H1 (cell line): ENCODE data around the gene COMMD8. TPM values are rescaled to one million over a fixed set of nuclear protein-coding genes. Genes with fewer than 3 reads are reported as not detected.

Experiments used
- CBX8 ChIP-seq: fragments of 300-800, 300-1000 bp; sonication (generic); IDR thresholded peaks from 2 replicates; pipeline ENCODE4 v1.7.1; 2016; ENCODE audit warnings: low read depth, low read length, borderline replicate concordance
- JUN ChIP-seq: IDR thresholded peaks from 2 replicates; pipeline ENCODE4 v1.6.1; 2011; ENCODE audit warnings: low read depth, mild to moderate bottlenecking, improper control_type of control experiment, low read length
- NANOG ChIP-seq: IDR thresholded peaks from 2 replicates; pipeline ENCODE4 v1.6.1; 2011; ENCODE audit warnings: low read length, low read depth, mild to moderate bottlenecking, inconsistent platforms; ENCODE audit not compliant: insufficient read depth, poor library complexity, severe bottlenecking
- RFX5 ChIP-seq: IDR thresholded peaks from 2 replicates; pipeline ENCODE4 v1.6.1; 2011; ENCODE audit warnings: low read depth, low read length, improper control_type of control experiment, borderline replicate concordance
- RXRA ChIP-seq: IDR thresholded peaks from 2 replicates; pipeline ENCODE4 v1.6.1; 2011; ENCODE audit warnings: low read depth, mild to moderate bottlenecking, low read length, moderate library complexity; ENCODE audit not compliant: insufficient read depth
- polyA plus RNA-seq, 7 experiments: library from polyadenylated mRNA; depleted of rRNA in 3 of 7; stranded (reverse) in 5 of 7; unstranded in 2 of 7; fragments of >200 nt in 5 of 7; fragments of 200-250 nt in 2 of 7; gene quantifications; 1 replicate in 5 of 7; 2 replicates in 1 of 7; 4 replicates in 1 of 7; pipeline versions ENCODE4 v1.2.1 to v1.2.3, GENCODE V29; 2011 to 2013; ENCODE audit warnings: missing spikeins in 2 of 7, mixed read lengths in 2 of 7
- total RNA-seq: library from RNA; stranded (reverse); fragmentation: NEBNext Ultra II Directional; extraction: Animal tissue kit (Norgen Biotek cat#: 25700); gene quantifications from 2 replicates; pipeline ENCODE4 v1.2.1, GENCODE V29; 2021

COMMD8 gene
- total and polyA plus RNA-seq, 2 of the 8 experiments (the other 6 are each of a cell fraction or from before 2014, with no cell fraction given), result 1.6 to 7.2 TPM

- TF ChIP-seq CBX8 (no peak), JUN (no peak), RFX5 (no peak), RXRA (no peak), NANOG (no peak)
- TF ChIP-seq, all 59 proteins: peak for 0
Measured at GRCh38 chr4:47469951-47470350, 6.4 kb upstream of the COMMD8 start (continued).
